Keratinocyte (primary cell): ENCODE results near the gene EZH1. TPM values are rescaled to one million over a fixed set of nuclear protein-coding genes. Genes with fewer than 3 reads are reported as not detected.

Experiments
- DNase-seq: peaks from one replicate; pipeline ENCODE4 v3.0.0-alpha.2; 2011; ENCODE audit warnings: low read depth, missing footprints, low spot score
- FAIRE-seq: peaks from 2 replicates; lab custom pipeline; 2011; peaks lifted over from hg19 to GRCh38; lab: Jason Lieb, UNC
- H2AFZ ChIP-seq: 2 replicates; pipeline ENCODE4 v1.6.0; 2012; ENCODE audit warnings: low read length, control low read depth, inconsistent platforms; ENCODE audit not compliant: control insufficient read depth
- H3K27ac ChIP-seq: 2 replicates; pipeline ENCODE4 v1.5.1; 2011; ENCODE audit warnings: low read length; ENCODE audit not compliant: control insufficient read depth, insufficient read depth
- H3K27me3 ChIP-seq: 3 replicates; pipeline ENCODE4 v1.6.0; 2011; ENCODE audit warnings: low read length; ENCODE audit not compliant: control insufficient read depth, insufficient read depth; ENCODE audit errors: extremely low read depth
- H3K36me3 ChIP-seq, 2 experiments: 2 replicates in 1 of 2; 3 replicates in 1 of 2; pipeline ENCODE4 v1.5.1; 2011; ENCODE audit warnings: low read length in 2 of 2, mild to moderate bottlenecking in 1 of 2; ENCODE audit not compliant: control insufficient read depth in 2 of 2, insufficient read depth in 2 of 2; ENCODE audit errors: extremely low read depth in 1 of 2
- H3K4me1 ChIP-seq: 3 replicates; pipeline ENCODE4 v1.5.1; 2011; ENCODE audit warnings: low read length; ENCODE audit not compliant: control insufficient read depth, insufficient read depth; ENCODE audit errors: extremely low read depth
- H3K4me2 ChIP-seq: 3 replicates; pipeline ENCODE4 v1.6.0; 2011; ENCODE audit warnings: low read depth, low read length; ENCODE audit not compliant: control insufficient read depth, insufficient read depth; ENCODE audit errors: extremely low read depth
- H3K4me3 ChIP-seq, 3 experiments: fragments of 200-600 bp in 1 of 3; sonication (generic) in 1 of 3; 2 replicates in 2 of 3; 3 replicates in 1 of 3; pipeline ENCODE4 v1.5.1; 2011 to 2016; ENCODE audit warnings: low read length in 3 of 3, mild to moderate bottlenecking in 3 of 3, control low read depth in 2 of 3, inconsistent platforms in 1 of 3, low read depth in 1 of 3, mixed read lengths in 1 of 3, mixed run types in 1 of 3, moderate library complexity in 1 of 3; ENCODE audit not compliant: control insufficient read depth in 2 of 3, insufficient read depth in 2 of 3; ENCODE audit errors: extremely low read depth in 1 of 3
- H3K79me2 ChIP-seq: 2 replicates; pipeline ENCODE4 v1.6.0; 2012; ENCODE audit warnings: low read length; ENCODE audit not compliant: control insufficient read depth, insufficient read depth
- H3K9ac ChIP-seq: 3 replicates; pipeline ENCODE4 v1.6.0; 2011; ENCODE audit warnings: low read length; ENCODE audit not compliant: control insufficient read depth, insufficient read depth; ENCODE audit errors: extremely low read depth
- H3K9me1 ChIP-seq: 3 replicates; pipeline ENCODE4 v1.6.0; 2011; ENCODE audit warnings: low read length; ENCODE audit not compliant: control insufficient read depth, insufficient read depth; ENCODE audit errors: extremely low read depth
- H3K9me3 ChIP-seq: 2 replicates; pipeline ENCODE4 v1.5.1; 2012; ENCODE audit warnings: low read depth, low read length; ENCODE audit not compliant: control insufficient read depth
- H4K20me1 ChIP-seq: 3 replicates; pipeline ENCODE4 v1.6.0; 2011; ENCODE audit warnings: low read length; ENCODE audit not compliant: control insufficient read depth, insufficient read depth; ENCODE audit errors: extremely low read depth
- CTCF ChIP-seq, 3 experiments: IDR thresholded peaks in 1 of 3; conservative IDR thresholded peaks in 1 of 3; optimal IDR thresholded peaks in 1 of 3; 2 replicates in 2 of 3; 3 replicates in 1 of 3; pipeline versions ENCODE3 to v1.5.1; 2011; ENCODE audit warnings: low read length in 3 of 3, mild to moderate bottlenecking in 3 of 3, moderate library complexity in 2 of 3, control low read depth in 1 of 3, inconsistent platforms in 1 of 3; ENCODE audit not compliant: insufficient read depth in 2 of 3; ENCODE audit errors: extremely low read depth in 1 of 3
- EZH2 ChIP-seq: IDR thresholded peaks from one replicate; pipeline ENCODE4 v1.6.1; 2012; ENCODE audit warnings: inconsistent platforms, mild to moderate bottlenecking, low read length, moderate library complexity
- dilution Hi-C: fragments of 300-500 bp; cut with MboI; formaldehyde crosslinking; loops from one replicate; pipeline ENCODE4 v1.7.0; 2020; ENCODE audit warnings: low sequenced_read_pairs; ENCODE audit not compliant: extremely low pct_ligation_motif_present
- polyA plus RNA-seq, 5 experiments: library from polyadenylated mRNA; depleted of rRNA in 3 of 5; stranded (reverse) in 3 of 5; stranded (forward) in 1 of 5; unstranded in 1 of 5; fragments of >200 nt; gene quantifications; 1 replicate in 1 of 5; 2 replicates in 3 of 5; 3 replicates in 1 of 5; pipeline versions ENCODE4 v1.2.1 to v1.2.3, GENCODE V29; 2011 to 2012; ENCODE audit warnings: missing spikeins in 2 of 5, low read depth in 1 of 5, low replicate concordance in 1 of 5

Gene EZH1
- polyA plus RNA-seq, 1 donor (not counting 4 experiments of a cell fraction or from before 2014, with no cell fraction given), result 18.3 TPM

GRCh38 chr17:42685831-42686230 is 59.0 kb downstream of the EZH1 start:
- no peaks in the 10 kb centered on the region for H3K79me2 ChIP-seq
- peaks cover 13% of the 10 kb centered on the region for H3K4me1 ChIP-seq
- no peak overlapping the region for H2AFZ ChIP-seq
- no peak overlapping the region for H3K4me2 ChIP-seq
- no peaks in the 10 kb centered on the region for H4K20me1 ChIP-seq
- no peak overlapping the region for H3K4me3 ChIP-seq
- H3K27me3 ChIP-seq, result no peaks in the 10 kb centered on the region
- no peaks in the 10 kb centered on the region for H3K9me1 ChIP-seq
- FAIRE-seq (no peak), DNase-seq (no peak)
- H3K9ac ChIP-seq, result no peak overlapping the region
- TF ChIP-seq EZH2 (no peak), CTCF (optimal IDR thresholded peaks at IDR 0.05 in 1 of 3, IDR thresholded peaks at IDR 0.05 in 1 of 3, conservative IDR thresholded peaks at IDR 0.05 in 1 of 3; ENCODE audit: extremely low read depth in 1 of 3, insufficient read depth in 2 of 3, low read length in 3 of 3) (no peak)
- H3K27ac ChIP-seq, result no peak overlapping the region
- H3K36me3 ChIP-seq, result no peaks in the 10 kb centered on the region
- H3K9me3 ChIP-seq, result no peaks in the 10 kb centered on the region
- dilution Hi-C loops, result no loop called here

GRCh38 chr17:42684929-42685556 is 59.8 kb downstream of the EZH1 start:
- no peak for TF ChIP-seq EZH2
- no peak for TF ChIP-seq CTCF (optimal IDR thresholded peaks at IDR 0.05 in 1 of 3, IDR thresholded peaks at IDR 0.05 in 1 of 3, conservative IDR thresholded peaks at IDR 0.05 in 1 of 3; ENCODE audit: extremely low read depth in 1 of 3, insufficient read depth in 2 of 3, low read length in 3 of 3)
- no peak for DNase-seq
- dilution Hi-C loops, result no loop called here
- peaks cover 13% of the 10 kb centered on the region for H3K4me1 ChIP-seq
- no peak overlapping the region for H2AFZ ChIP-seq
- H3K9ac ChIP-seq, result no peak overlapping the region
- no peaks in the 10 kb centered on the region for H4K20me1 ChIP-seq
- H3K4me3 ChIP-seq, result no peak overlapping the region
- no peaks in the 10 kb centered on the region for H3K79me2 ChIP-seq
- no peaks in the 10 kb centered on the region for H3K9me1 ChIP-seq
- no peaks in the 10 kb centered on the region for H3K36me3 ChIP-seq
- H3K9me3 ChIP-seq, result no peaks in the 10 kb centered on the region
- H3K4me2 ChIP-seq, result no peak overlapping the region
- H3K27me3 ChIP-seq, result no peaks in the 10 kb centered on the region
- H3K27ac ChIP-seq, result no peak overlapping the region
- no peak for FAIRE-seq
